ENCODE measurements around the gene GJA9. TPM values are rescaled to one million over a fixed set of nuclear protein-coding genes. Genes with fewer than 3 reads are reported as not detected.
"Not testable (repeated sequence)": the region's sequence is repeated elsewhere in the genome, so short reads cannot be mapped to it uniquely, and the experiment has no call there.

The GJA9 gene
- total RNA-seq, 4 donors from 2014 or later, result not detected

GRCh38 chr1:38859561-38860453 is 21.6 kb downstream of the GJA9 start, which contains the start of gene RRAGC:
Gene RRAGC (minus strand): TSS chr1:38859772. CDS start chr1:38859646, 126 bp downstream.
- Histone ChIP-seq H3K36me3 (no peaks in the 10 kb centered on the region), H3K4me1 (peaks cover 0 to 4% of the 10 kb centered on the region in 2 donors), H3K9me3 (no peaks in the 10 kb centered on the region), H3K27ac (peak within 1 kb of the TSS; percentile 83 to 89), H3K27me3 (no peaks in the 10 kb centered on the region), H3K4me3 (peak within 1 kb of the TSS; percentile 87 to 99)
- peak; percentile 99 for DNase-seq
- intact Hi-C loops (cut with DNase I; ENCODE audit: low total_unique reads), result no loop called here
- TF ChIP-seq CTCF (IDR thresholded peaks at IDR 0.05) (no peak), POLR2A (IDR thresholded peaks at IDR 0.05) (peak; percentile 64 to 67)

- intact Hi-C loops (cut with DNase I; ENCODE audit: low total_unique reads), result no loop called here
These were observed 22.4 kb downstream of the GJA9 start for GRCh38 chr1:38858833-38859560.

GRCh38 chr1:38852780-38853179 is 28.6 kb downstream of the GJA9 start:
- no peaks in the 10 kb centered on the region for H3K27me3 ChIP-seq
- peaks cover 0 to 3% of the 10 kb centered on the region in 2 donors for H3K4me1 ChIP-seq
- TF ChIP-seq CTCF (IDR thresholded peaks at IDR 0.05) (no peak), POLR2A (IDR thresholded peaks at IDR 0.05) (no peak)
- no peak overlapping the region for H3K27ac ChIP-seq
- H3K9me3 ChIP-seq, result no peaks in the 10 kb centered on the region
- no peak overlapping the region for H3K4me3 ChIP-seq
- intact Hi-C loops (cut with DNase I; ENCODE audit: low total_unique reads), result no loop called here
- no peaks in the 10 kb centered on the region for H3K36me3 ChIP-seq
- DNase-seq, result no peak

More at GRCh38 chr1:38858833-38859560, 22.4 kb downstream of the GJA9 start:
- Histone ChIP-seq H3K36me3 (no peaks in the 10 kb centered on the region), H3K9me3 (no peaks in the 10 kb centered on the region), H3K4me1 (peaks cover 0 to 4% of the 10 kb centered on the region in 2 donors), H3K4me3 (peak overlapping the region; percentile 87 to 99), H3K27me3 (no peaks in the 10 kb centered on the region), H3K27ac (peak overlapping the region; percentile 83 to 89)
- DNase-seq, result peak; percentile 30 to 39
- TF ChIP-seq CTCF (IDR thresholded peaks at IDR 0.05) (no peak), POLR2A (IDR thresholded peaks at IDR 0.05) (no peak)

GRCh38 chr1:38848071-38848470 is 33.3 kb downstream of the GJA9 start:
- Histone ChIP-seq H3K27ac (no peak overlapping the region), H3K36me3 (no peaks in the 10 kb centered on the region), H3K27me3 (no peaks in the 10 kb centered on the region), H3K4me1 (no peaks in the 10 kb centered on the region), H3K9me3 (no peaks in the 10 kb centered on the region), H3K4me3 (no peak overlapping the region)
- no peak for DNase-seq
- intact Hi-C loops (cut with DNase I; ENCODE audit: low total_unique reads), result no loop called here
- TF ChIP-seq CTCF (IDR thresholded peaks at IDR 0.05) (no peak), POLR2A (IDR thresholded peaks at IDR 0.05) (no peak)

- no peak overlapping the region for H3K27ac ChIP-seq
- H3K36me3 ChIP-seq, result no peaks in the 10 kb centered on the region
- no peaks in the 10 kb centered on the region for H3K9me3 ChIP-seq
- intact Hi-C loops (cut with DNase I; ENCODE audit: low total_unique reads), result no loop called here
- no peak for DNase-seq
- no peak for TF ChIP-seq CTCF (IDR thresholded peaks at IDR 0.05)
- TF ChIP-seq POLR2A (IDR thresholded peaks at IDR 0.05), result no peak
- no peak overlapping the region for H3K4me3 ChIP-seq
- no peaks in the 10 kb centered on the region for H3K27me3 ChIP-seq
- no peaks in the 10 kb centered on the region for H3K4me1 ChIP-seq
These were observed 35.2 kb downstream of the GJA9 start for GRCh38 chr1:38846210-38846609.

- intact Hi-C loops (cut with DNase I; ENCODE audit: low total_unique reads); DNase-seq; H3K9me3 ChIP-seq; H3K27ac ChIP-seq; H3K4me3 ChIP-seq; H3K27me3 ChIP-seq; H3K36me3 ChIP-seq; H3K4me1 ChIP-seq: not testable (repeated sequence)
These were observed 36.3 kb downstream of the GJA9 start for GRCh38 chr1:38845088-38845487.
